NCI-H2196 treated with DMSO at 0.1 percent for 48 hours (cell line): ENCODE data around the gene RASGRP3.

ENCODE experiments used
- DNase-seq: peaks from one replicate; lab custom pipeline; 2025; ENCODE audit not compliant: unreplicated experiment; lab: John Stamatoyannopoulos, UW

The RASGRP3 gene

DNA sequence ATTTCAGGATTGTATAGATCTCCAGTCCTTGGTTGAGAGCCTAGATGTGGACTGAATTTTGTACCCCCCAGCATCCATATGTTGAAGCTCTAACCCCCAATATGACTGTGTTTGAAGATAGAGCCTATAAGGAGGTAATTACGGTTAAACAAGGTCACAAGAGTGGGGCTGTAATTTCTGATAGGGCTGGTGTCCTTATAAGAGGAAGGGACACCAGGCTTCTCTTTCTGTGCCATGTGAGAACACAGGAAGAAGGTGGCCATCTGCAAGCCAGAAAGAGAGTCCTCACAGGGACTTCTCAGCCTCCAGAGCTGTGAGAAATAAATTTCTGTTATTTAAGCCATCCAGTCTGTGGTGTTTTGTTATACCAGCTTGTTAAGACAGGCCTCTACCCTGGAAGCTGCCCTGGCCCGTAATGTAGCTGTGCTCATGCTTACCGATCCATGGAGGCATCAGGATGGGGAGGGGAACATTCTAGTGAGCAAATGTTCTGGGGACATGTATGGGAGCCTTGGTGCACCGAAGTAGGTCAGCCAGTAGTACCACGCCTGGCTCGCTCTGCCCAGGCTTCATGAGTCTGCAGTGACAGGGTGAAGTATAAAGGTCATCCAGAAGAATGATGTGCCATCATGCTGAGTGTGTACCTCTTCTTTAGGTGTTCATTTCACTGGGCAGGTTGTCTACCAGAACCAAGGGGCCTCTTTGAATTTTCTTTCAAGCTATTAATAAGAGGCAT is 16.1 kb downstream of the RASGRP3 start:
- DNase-seq = no peak

DNA sequence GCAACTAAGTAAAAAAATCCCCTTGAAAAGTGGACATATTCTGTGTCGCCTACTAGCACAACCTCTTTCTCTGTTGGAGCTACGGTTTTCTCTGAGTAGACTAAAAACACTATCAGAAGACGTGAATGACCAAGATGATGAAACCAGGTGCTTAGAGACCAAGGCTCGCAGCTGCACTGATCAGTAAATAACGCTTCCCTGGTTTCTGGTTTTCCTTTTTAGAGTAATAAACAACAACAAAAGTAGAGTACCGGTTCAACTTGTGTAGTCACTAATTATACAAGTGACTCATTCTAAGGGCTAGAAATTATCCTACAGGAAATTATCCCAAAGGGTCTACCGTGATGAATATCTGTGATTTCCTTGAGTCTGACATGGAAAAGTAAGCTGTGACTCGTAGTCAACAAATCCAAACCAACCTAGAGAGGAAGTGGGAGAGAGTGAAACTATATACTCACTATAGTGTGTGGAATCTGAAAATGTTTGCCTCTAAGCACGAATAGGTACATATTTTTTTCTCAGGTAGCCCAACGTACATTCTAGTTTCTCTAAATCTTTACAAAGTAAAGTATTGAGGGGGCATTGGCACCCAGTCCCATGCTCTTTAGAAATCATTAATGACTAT is 17.8 kb downstream of the RASGRP3 start:
- no peak for DNase-seq

DNA sequence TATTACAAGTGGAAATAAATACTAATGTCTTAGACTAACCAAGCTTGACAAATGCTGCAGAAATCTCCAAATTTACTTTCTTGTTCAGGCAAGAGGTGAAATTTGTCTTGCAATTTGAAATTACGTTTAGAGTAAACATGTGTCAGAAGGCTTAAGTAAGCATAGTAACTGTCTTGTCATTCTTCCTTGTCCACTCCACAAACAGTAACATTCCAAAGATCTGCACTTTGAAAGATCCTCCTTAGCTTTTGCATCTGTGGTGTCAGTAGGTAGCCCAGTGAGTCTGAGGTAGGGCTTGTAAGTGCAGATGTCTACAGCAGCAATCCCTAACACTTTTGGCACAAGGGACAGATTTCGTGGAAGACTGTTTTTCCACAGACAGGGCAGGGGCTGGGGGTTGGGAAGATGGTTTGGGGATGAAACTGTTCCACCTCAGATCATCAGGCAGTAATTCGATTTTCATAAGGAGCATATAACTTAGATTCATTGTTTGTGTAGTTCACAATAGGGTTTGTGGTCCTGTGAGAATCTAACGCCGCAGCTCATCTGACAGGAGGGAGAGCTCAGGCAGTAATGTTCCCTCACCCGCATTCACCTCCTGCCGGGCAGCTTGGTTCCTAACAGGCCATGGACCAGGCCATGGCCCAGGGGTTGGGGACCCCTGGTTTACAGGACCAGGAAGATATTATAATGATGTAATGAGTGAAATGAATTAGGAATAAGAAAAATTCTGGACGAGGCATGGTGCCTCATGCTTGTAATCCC is 18.6 kb downstream of the RASGRP3 start:
- DNase-seq = no peak

DNA sequence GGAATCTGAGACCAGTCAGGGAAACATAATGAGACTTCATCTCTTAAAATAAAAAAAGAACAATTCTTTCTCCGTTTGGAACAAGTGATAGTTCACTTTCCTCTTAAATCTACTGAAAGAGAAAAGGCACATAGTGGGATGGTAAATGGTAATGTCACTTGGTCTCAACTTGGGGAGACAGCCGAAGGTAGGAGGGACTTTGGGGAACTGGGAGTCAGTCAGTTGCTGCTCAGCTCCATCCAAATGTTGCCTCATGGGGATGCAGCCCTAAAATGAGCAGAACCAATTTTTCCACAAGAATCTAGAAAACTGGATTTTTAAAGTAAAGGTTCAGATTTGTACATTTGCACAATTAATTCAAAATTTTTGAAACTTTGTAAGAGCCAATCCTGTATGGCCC is 19.2 kb downstream of the RASGRP3 start:
- no peak for DNase-seq

DNA sequence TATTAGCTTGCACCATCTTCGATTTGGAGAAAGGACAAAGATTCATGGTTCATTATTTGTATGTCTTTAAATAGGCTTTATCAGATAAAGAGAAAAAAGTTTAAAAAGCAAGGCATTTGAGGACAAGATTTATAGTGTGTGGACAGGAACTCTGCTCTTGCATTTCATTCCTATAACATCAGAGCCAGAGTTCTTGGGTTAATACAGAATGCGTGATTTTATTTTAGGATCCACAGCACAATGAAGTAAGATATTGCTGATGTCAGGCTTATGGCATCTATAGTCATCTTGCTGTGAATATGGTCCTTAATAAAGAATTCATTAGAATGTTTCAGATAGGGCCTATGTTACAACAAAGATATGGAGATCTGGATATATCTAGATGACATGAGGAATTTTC is 19.7 kb downstream of the RASGRP3 start:
- DNase-seq = no peak

DNA sequence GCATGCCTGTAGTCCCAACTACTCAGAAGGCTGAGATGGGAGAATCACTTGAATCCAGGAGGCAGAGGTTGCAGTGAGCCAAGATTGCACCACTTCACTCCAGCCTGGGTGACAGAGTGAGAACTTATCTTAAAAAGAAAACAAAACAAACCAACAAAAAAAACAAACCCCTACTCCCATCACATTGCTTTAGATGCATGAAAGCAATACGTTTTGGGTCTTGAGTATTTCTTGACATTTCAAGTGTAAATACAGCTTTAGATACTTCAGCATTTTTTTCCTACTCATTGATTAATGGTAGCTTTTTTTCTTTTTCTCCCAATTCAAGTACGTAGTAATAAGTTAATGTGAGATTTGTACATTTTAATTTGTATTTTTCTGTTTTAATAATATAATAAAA is 20.3 kb downstream of the RASGRP3 start:
- no peak for DNase-seq

- no peak for DNase-seq
These were observed 20.8 kb downstream of the RASGRP3 start for GRCh38 chr2:33497221-33497650.

- DNase-seq = no peak
These were observed 22.0 kb downstream of the RASGRP3 start for GRCh38 chr2:33498291-33498956.

DNA sequence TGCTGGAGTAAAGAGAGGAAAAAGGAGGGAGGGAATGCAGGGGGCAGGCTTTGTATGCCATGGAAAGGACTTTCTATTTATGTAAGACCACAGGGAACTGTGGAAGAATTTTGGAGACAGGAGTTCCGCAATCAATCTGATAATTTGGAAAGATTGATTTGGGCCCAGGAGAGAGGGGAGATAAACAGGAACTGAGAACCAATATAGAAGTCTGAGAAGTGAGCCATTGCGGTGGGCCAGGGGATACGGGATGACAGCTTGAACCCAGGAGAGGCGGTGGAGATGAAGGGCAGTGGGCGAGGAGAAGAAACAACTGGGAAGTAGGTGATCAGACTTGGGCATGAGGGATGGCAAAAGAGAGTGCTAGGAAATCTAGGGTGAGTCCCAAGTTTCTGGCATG is 23.7 kb downstream of the RASGRP3 start:
- DNase-seq = no peak

- DNase-seq = no peak
These were observed 25.6 kb downstream of the RASGRP3 start for GRCh38 chr2:33502025-33502424.

GRCh38 chr2:33503002-33503401 is 26.6 kb downstream of the RASGRP3 start:
- no peak for DNase-seq

GRCh38 chr2:33505966-33506365 is 29.5 kb downstream of the RASGRP3 start:
- DNase-seq = no peak

DNA sequence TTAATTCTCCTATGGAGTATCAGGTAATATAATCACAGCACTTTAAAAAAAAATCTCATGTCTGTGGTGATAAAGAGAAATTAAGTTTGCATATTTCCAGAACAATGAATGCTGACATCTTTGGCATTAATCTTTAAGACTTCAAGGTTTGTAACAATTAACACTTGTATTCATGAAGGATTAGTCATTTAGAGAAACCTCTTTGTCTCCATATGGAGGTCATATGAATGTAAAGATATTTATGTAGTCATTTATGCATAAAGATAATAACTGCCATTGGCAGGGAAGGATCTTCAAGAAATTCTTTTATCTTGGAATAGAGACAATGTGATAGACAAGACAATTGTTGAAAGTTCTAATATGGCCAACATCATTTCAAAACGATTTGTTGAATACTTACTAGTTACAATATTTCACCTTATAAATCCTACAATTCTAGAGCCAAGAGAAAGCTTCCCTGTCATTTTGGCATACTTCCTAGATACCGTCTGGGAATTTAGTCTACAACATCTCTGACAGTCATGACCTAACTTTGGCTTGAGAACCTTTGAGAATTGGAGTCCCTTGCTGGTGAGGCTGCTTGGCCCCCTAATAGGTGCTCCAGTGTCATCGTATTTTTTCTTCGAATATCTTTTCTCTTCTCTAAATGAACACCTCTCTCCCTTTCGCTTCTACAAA is 33.6 kb downstream of the RASGRP3 start:
- no peak for DNase-seq

DNA sequence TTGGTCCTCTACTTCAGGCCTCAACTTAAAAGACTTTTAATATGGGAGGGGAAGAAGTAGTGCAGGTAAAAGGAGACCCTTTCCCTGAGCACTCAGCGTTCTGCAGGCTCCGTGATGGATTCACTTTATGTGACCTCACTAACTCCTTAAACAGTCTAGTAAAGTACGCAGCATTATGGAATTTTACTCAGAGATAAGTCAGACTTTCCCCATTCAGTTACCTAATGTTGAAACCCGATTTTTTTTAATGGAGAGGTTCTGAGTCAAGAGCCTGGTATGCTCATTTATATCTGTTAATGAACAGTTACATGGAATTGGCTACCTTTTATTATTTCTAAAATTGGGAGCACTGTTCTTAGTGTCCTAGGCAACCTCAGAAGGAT is 34.1 kb downstream of the RASGRP3 start:
- DNase-seq = no peak

DNA sequence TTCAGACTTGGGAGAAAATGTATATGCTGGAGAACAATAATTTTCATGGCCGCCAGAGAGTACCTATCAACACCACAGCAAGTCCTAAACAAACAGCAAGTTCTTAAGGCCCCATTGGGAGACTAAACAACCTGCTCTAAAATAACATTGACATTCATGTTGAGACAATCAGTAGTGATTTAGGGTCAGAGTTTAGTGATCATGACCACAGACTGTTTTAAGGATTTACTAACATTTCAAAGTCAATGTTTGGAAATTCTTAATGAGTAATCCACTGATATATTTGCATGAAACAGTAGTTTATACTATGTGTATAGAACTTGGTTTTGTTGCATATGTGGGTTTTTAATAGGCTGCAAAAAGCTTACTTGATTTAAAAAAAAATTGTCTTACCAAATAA is 34.7 kb downstream of the RASGRP3 start:
- DNase-seq = no peak

DNA sequence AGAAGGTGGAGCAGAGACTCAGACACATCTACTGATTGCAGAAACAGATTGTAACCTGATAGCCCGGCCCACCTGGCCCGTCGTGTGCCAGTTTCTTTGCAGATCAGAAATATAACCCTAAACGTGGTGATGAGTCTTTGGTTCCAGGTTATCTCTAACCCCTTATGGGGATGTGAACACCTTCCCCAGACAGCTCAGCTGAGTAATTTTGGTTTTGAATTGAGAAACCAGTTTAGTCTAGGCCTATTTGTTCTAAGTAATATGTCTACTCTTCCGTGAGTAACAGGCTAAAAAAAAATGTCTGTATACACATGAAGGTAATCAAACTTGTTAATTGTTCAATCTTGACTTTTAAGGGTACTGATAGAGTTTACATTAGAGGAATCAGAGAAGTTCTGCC is 35.7 kb downstream of the RASGRP3 start:
- DNase-seq = no peak

GRCh38 chr2:33513480-33513879 is 37.0 kb downstream of the RASGRP3 start:
- no peak for DNase-seq

GRCh38 chr2:33516456-33516995 is 40.1 kb downstream of the RASGRP3 start:
- no peak for DNase-seq

DNA sequence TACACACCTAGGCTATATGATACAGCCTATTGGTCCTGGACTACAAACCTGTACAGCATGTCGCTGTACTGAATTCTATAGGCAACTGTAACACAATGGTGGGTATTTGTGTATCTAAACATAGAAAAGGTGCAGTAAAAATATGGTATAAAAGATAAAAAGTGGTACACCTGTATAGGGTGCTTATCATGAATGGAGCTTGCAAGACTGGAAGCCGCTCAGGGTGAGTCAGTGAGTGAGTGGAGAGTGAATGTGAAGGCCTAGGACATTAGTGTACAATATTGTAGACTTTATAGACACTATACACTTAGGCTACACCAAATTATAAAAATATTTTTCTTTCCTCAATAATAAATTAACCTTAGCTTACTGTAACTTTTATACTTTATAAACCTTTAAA is 41.8 kb downstream of the RASGRP3 start:
- no peak for DNase-seq

DNA sequence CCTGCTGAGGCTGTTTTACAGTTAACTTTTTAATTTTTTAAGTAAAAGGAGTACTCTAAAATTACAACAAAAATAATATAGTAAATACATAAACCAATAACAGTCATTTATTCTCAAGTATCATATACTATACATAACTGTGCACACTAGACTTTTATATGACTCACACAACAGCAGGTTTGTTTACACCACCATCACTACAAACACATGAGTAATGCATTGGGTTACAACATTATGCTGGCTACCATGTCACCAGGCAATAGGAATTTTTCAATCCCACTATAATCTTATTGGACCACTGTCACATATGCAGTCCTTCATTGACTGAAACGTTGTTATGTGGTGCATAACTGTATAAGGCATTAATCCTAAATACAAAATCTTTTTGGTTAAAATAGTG is 42.5 kb downstream of the RASGRP3 start:
- DNase-seq = no peak

GRCh38 chr2:33521791-33522281 is 45.4 kb downstream of the RASGRP3 start:
- DNase-seq = no peak
